ENCODE results near the gene VTI1A. TPM values are rescaled to one million over a fixed set of nuclear protein-coding genes. Genes with fewer than 3 reads are reported as not detected.

VTI1A gene
- total and polyA plus RNA-seq, 2 of the 13 experiments (the other 11 are each of a cell fraction or from before 2014, with no cell fraction given), result 11.7 to 32.7 TPM

- POLR2A ChIA-PET, result interaction anchor here (1.3 kb wide), 1 partner anchor 120 kb away, joined by 3 read pairs; no protein-coding TSS in a partner anchor
- Histone ChIP-seq H4K20me1 (ENCODE audit: insufficient read depth, low read length) (no peaks in the 10 kb centered on the region), H3K4me2 (ENCODE audit: low read depth, low read length) (no peak overlapping the region), H3K79me2 (ENCODE audit: insufficient read depth, low read length) (no peaks in the 10 kb centered on the region), H3K27me3 (ENCODE audit: control insufficient read depth in 1 of 2, insufficient read depth in 2 of 2, low read length in 2 of 2) (no peaks in the 10 kb centered on the region), H3K4me1 (ENCODE audit: insufficient read depth, low read length) (peaks cover 46% of the 10 kb centered on the region), H3K27ac (ENCODE audit: extremely low read length, insufficient read depth, low read length) (no peak overlapping the region), H3K9ac (ENCODE audit: insufficient read depth, low read depth, low read length) (no peak overlapping the region), H2AFZ (ENCODE audit: low read length) (no peak overlapping the region), H3K36me3 (replicated peaks in 1 of 2; ENCODE audit: control insufficient read depth in 1 of 2, insufficient read depth in 2 of 2, low read length in 2 of 2) (peaks cover 0 to 2% of the 10 kb centered on the region in 2 experiments; a peak in 1 of 5 replicates), H3K4me3 (replicated peaks in 1 of 3; ENCODE audit: insufficient read depth in 1 of 3, low read depth in 2 of 3, low read length in 3 of 3) (no peak overlapping the region), H3K9me3 (ENCODE audit: low read length) (no peaks in the 10 kb centered on the region)
- no TSS peak for BruUV-seq (replicated peaks)
- DNase-seq (ENCODE audit: low spot score) (no peak), FAIRE-seq (no peak), ATAC-seq (no peak)
- TF ChIP-seq PLRG1 (conservative IDR thresholded peaks at IDR 0.05) (no peak), AFF4 (CRISPR knock-in tag; IDR thresholded peaks at IDR 0.05) (no peak), ZNF17 (CRISPR knock-in tag; IDR thresholded peaks at IDR 0.05) (no peak), CAMTA2 (CRISPR knock-in tag; IDR thresholded peaks at IDR 0.05; ENCODE audit: borderline replicate concordance) (no peak), SMARCC2 (IDR thresholded peaks at IDR 0.05) (no peak), ZNF777 (CRISPR knock-in tag; IDR thresholded peaks at IDR 0.05) (no peak), MAX (IDR thresholded peaks at IDR 0.05) (no peak), RARA (CRISPR knock-in tag; IDR thresholded peaks at IDR 0.05) (no peak), BHLHE40 (IDR thresholded peaks at IDR 0.05; ENCODE audit: low read length) (no peak), ZBTB26 (CRISPR knock-in tag; IDR thresholded peaks at IDR 0.05; ENCODE audit: borderline replicate concordance) (no peak), SOX6 (IDR thresholded peaks at IDR 0.05) (no peak), SOX6 (CRISPR knock-in tag; IDR thresholded peaks at IDR 0.05) (no peak), SOX13 (IDR thresholded peaks at IDR 0.05) (no peak), SOX13 (CRISPR knock-in tag; conservative IDR thresholded peaks at IDR 0.05 in 1 of 2, IDR thresholded peaks at IDR 0.05 in 1 of 2) (no peak), PHF21A (CRISPR knock-in tag; IDR thresholded peaks at IDR 0.05) (no peak), ZNF263 (CRISPR knock-in tag; IDR thresholded peaks at IDR 0.05) (no peak), ZBTB46 (CRISPR knock-in tag; IDR thresholded peaks at IDR 0.05; ENCODE audit: borderline replicate concordance) (no peak), ZKSCAN1 (IDR thresholded peaks at IDR 0.05; ENCODE audit: low read length) (no peak), ZNF766 (CRISPR knock-in tag; IDR thresholded peaks at IDR 0.05; ENCODE audit: borderline replicate concordance) (no peak)
- intact Hi-C loops (cut with micrococcal nuclease; ENCODE audit: unreplicated experiment) (no loop called here), in situ Hi-C loops (cut with HindIII; ENCODE audit: extremely low pct_ligation_motif_present, low pct_unique_long_range_greater_than_20kb) (no loop called here)
- CTCF ChIA-PET (ENCODE audit: low intra/inter-chr PET ratio, low total read pairs), result no interaction called here
Observed at GRCh38 chr10:112778579-112778978, 331.6 kb downstream of the VTI1A start.

All from HepG2 (cell line).